GM19452 (cell line): ENCODE results near the gene ANKRD42.
A peak's percentile ranks its signal among the peaks of the same experiment; 100 is the strongest.

Experiments
- ATAC-seq: cut with Tn5 transposase; IDR thresholded peaks from one replicate; pipeline ENCODE4 v1.9.1; 2021; ENCODE audit not compliant: unreplicated experiment

ANKRD42 gene

GRCh38 chr11:83285771-83286528 is 92.4 kb downstream of the ANKRD42 start, which contains the start of gene CCDC90B:
Gene CCDC90B (minus strand): TSS chr11:83286367. CDS start chr11:83285972, 395 bp downstream.
- ATAC-seq: peak; percentile 86

GRCh38 chr11:83287631-83288030 is 94.1 kb downstream of the ANKRD42 start:
- no peak for ATAC-seq

GRCh38 chr11:83292709-83293456 is 99.4 kb downstream of the ANKRD42 start:
- peak; percentile 54 for ATAC-seq

- no peak for ATAC-seq
Observed at GRCh38 chr11:83293457-83293774, 99.9 kb downstream of the ANKRD42 start.

- ATAC-seq: no peak
Observed at GRCh38 chr11:83294208-83294607, 100.7 kb downstream of the ANKRD42 start.
